HL-60 (cell line): ENCODE results near the gene TNIK.

ENCODE experiments used
- GABPA ChIP-seq: IDR thresholded peaks from 2 replicates; pipeline ENCODE4 v1.6.1; 2012; ENCODE audit warnings: low read depth
- POLR2AphosphoS5 ChIP-seq: IDR thresholded peaks from 2 replicates; pipeline ENCODE4 v1.6.1; 2012; ENCODE audit warnings: low read depth
- TF ChIP-seq, protein P1 (sequence below): IDR thresholded peaks from one replicate; pipeline ENCODE4 v1.5.1; 2011; ENCODE audit warnings: low read length, control low read depth, inconsistent platforms; ENCODE audit not compliant: insufficient read depth
- TF ChIP-seq, protein P2 (sequence below): IDR thresholded peaks from 2 replicates; pipeline ENCODE4 v1.6.1; 2012; ENCODE audit warnings: low read depth; ENCODE audit not compliant: insufficient replicate concordance

DNA sequence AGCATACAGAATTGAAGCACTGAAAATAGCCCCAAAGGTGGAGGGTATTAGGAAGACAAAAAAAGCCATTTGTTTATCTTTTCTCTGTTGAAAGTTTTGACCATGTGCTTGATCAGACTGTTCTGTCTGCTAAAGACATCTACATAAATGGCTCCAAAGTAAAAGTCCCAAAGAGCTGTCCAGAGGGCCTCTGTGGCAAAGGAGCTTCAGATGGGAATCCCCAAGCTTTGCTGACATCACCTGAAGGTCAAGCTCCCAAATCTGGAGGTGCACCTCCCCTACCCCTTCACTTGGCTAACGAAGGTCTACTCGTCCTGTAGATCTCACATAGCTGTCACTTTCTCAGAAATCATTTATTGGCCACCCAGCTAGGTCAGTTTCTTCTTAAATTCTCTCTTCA is 239.1 kb downstream of the TNIK start:
- TF ChIP-seq, protein P1, sequence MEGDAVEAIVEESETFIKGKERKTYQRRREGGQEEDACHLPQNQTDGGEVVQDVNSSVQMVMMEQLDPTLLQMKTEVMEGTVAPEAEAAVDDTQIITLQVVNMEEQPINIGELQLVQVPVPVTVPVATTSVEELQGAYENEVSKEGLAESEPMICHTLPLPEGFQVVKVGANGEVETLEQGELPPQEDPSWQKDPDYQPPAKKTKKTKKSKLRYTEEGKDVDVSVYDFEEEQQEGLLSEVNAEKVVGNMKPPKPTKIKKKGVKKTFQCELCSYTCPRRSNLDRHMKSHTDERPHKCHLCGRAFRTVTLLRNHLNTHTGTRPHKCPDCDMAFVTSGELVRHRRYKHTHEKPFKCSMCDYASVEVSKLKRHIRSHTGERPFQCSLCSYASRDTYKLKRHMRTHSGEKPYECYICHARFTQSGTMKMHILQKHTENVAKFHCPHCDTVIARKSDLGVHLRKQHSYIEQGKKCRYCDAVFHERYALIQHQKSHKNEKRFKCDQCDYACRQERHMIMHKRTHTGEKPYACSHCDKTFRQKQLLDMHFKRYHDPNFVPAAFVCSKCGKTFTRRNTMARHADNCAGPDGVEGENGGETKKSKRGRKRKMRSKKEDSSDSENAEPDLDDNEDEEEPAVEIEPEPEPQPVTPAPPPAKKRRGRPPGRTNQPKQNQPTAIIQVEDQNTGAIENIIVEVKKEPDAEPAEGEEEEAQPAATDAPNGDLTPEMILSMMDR, result no peak
- no peak for TF ChIP-seq POLR2AphosphoS5
- TF ChIP-seq, protein P2, sequence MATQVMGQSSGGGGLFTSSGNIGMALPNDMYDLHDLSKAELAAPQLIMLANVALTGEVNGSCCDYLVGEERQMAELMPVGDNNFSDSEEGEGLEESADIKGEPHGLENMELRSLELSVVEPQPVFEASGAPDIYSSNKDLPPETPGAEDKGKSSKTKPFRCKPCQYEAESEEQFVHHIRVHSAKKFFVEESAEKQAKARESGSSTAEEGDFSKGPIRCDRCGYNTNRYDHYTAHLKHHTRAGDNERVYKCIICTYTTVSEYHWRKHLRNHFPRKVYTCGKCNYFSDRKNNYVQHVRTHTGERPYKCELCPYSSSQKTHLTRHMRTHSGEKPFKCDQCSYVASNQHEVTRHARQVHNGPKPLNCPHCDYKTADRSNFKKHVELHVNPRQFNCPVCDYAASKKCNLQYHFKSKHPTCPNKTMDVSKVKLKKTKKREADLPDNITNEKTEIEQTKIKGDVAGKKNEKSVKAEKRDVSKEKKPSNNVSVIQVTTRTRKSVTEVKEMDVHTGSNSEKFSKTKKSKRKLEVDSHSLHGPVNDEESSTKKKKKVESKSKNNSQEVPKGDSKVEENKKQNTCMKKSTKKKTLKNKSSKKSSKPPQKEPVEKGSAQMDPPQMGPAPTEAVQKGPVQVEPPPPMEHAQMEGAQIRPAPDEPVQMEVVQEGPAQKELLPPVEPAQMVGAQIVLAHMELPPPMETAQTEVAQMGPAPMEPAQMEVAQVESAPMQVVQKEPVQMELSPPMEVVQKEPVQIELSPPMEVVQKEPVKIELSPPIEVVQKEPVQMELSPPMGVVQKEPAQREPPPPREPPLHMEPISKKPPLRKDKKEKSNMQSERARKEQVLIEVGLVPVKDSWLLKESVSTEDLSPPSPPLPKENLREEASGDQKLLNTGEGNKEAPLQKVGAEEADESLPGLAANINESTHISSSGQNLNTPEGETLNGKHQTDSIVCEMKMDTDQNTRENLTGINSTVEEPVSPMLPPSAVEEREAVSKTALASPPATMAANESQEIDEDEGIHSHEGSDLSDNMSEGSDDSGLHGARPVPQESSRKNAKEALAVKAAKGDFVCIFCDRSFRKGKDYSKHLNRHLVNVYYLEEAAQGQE, result no peak
- TF ChIP-seq GABPA, result no peak
